ENCODE results near the gene ARHGEF16.

The ARHGEF16 gene

GRCh38 chr1:3439346-3440299 is 14.8 kb upstream of the ARHGEF16 start:
- no peak for DNase-seq

- no peak for DNase-seq
Observed at GRCh38 chr1:3440300-3440681, 14.2 kb upstream of the ARHGEF16 start.

DNA sequence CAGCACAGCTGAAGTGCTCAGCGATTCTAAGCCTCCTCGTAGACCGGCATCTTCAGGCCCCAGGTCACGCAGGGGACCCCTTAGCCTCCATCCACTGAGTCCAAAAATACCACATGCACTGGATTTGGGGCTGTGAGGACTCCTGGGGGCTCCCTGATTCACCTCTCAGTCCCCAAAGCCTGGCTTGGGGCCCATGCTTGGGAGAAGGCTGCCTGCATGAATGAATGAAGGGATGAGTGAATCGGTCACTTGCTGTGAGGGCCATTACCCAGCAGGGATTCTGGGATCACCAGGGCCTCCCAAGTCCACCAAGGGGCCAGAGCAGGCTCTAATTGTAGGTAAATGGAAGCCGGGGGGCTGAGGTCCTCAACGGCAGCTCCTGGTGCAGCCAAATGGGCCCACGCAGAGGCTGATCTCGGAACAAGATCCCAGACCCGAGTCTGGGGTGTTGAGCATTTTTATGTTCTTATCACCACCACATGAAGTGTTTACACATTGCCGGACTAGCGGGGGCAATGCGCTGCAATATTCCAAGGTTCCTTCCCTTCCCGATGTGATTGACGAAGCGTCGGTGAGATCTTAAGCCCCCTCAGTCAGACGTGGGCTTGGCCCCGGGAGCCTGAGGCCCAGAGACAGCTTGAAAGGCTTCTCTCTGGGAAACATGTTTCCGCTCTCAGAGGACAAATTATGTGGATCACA is 13.6 kb upstream of the ARHGEF16 start:
- DNase-seq = no peak

DNA sequence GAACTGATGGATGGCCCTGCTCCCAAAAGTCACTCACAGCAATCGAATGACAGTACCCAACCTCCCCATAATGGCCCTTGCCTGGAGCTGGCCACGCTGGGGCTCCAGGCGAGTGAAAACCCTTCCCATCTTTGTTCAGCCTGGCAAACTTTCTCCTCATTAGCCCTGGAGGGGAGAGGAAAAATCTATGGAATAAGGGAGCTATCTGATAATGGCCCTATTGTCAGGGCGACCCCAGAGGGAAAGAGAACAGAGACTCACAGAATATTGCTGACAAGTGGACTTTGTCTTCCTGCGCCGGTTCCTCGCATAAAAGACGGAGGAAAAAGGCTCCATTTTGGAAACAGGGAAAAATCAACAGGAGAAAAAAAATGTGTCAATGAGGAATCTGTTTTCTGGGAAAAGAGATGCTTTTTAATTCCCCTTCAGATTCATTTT is 13.0 kb upstream of the ARHGEF16 start:
- DNase-seq = no peak

DNA sequence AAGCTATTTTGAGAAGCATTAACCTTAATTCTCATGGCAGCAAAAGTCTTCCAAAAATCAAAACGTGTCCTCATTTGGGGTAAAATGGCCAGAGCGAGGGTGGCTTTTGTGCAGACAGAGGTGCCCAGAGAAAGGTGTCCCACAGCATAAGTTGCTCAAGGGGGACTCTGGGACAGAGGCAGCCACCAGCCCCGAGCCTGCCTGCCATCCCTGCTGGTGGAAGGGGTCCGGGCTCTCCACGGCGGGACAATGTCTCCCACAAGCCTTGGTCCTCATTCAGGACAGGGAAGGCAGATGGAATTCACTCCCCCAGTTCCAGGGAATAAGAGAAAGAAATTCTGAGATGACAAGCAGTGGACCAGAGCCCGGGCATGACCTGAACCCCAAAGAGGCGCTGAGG is 12.6 kb upstream of the ARHGEF16 start:
- DNase-seq = no peak

DNA sequence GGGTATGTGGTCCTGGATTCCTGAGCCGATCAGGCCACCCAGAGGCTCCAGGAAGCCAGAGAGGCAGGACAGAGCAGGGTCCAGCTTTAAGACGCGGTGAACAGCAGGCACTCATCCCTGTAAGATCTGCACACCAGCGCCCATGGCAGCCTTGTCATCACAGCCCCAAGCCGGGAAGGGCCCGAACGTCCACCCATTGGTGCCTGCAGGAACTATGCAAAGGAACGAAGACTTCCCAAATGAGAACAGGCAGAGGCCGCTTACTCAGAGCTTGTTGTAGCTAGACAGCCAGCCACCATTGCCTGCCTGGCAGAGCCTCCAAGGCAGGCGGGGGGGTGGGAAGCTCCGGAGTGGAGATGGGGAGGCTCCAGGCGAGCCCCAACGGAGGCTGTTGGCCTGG is 12.1 kb upstream of the ARHGEF16 start:
- no peak for DNase-seq

- DNase-seq = no peak
Observed at GRCh38 chr1:3442901-3443300, 11.6 kb upstream of the ARHGEF16 start.

DNA sequence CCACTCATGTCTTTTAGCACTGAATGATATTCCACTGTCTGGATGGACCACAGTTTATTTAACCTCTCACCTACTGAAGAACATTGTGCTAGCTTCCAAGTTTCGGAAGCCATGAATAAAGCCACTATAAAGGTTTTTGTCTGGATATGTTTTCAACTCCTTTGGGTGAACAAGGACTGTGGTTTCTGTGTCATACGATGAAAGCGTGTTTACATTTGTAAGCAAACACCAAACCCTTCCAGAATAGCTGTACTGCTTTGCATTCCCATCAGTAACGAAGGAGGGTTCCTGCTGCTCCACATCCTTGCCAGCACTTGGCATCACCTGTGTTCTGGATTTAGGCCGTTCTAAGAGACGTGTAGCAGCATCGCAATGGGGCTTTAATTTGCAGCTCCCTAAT is 10.7 kb upstream of the ARHGEF16 start:
- DNase-seq = no peak

DNA sequence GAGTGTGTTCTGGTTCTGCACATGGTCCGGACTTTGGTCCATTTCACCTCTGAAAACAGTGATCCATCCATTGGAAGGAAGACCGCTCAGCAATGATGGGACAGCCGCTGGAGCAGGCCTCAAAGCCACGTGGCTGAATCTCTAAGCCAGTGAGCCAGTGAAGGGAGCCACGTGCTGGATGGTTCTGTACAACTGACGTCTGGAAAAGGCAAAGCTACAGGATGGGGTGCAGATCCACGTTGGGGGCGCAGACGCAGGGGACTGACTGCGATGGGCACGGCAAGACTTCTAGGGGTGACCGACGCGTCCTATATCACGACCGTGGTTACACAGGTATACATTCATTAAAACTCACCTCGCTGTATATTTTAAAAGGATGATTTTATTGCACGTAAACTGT is 10.2 kb upstream of the ARHGEF16 start:
- DNase-seq = no peak

GRCh38 chr1:3444736-3445135 is 9.7 kb upstream of the ARHGEF16 start:
- no peak for DNase-seq

DNA sequence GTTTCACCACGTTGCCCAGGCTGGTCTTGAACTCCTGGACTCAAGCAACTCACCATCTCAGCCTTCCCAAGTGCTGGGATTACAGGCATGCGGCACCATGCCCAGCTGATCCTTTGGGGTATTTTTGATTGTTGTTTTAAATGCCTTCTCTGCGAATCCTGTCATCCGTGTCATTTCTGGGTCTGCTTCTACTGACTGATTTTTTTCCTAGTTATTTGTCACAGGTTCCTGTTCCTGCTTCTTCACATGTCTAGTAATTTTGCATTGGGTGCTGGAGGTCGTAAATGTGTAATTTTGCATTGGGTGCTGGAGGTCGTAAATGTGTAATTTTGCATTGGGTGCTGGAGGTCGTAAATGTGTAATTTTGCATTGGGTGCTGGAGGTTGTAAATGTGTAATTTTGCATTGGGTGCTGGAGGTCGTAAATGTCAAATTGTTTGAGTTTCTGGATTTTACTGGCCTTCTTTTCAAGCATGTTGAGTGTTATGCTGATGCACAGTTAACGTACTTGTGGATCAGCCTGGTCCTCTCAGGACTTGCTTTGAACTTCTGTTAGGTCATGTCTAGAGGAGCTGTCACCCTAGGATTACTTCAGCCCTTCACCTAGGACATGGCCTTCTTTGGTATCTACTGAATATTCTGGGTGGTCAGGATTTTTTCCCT is 4.1 kb upstream of the ARHGEF16 start:
- DNase-seq = no peak

GRCh38 chr1:3450983-3451382 is 3.5 kb upstream of the ARHGEF16 start:
- no peak for DNase-seq

DNA sequence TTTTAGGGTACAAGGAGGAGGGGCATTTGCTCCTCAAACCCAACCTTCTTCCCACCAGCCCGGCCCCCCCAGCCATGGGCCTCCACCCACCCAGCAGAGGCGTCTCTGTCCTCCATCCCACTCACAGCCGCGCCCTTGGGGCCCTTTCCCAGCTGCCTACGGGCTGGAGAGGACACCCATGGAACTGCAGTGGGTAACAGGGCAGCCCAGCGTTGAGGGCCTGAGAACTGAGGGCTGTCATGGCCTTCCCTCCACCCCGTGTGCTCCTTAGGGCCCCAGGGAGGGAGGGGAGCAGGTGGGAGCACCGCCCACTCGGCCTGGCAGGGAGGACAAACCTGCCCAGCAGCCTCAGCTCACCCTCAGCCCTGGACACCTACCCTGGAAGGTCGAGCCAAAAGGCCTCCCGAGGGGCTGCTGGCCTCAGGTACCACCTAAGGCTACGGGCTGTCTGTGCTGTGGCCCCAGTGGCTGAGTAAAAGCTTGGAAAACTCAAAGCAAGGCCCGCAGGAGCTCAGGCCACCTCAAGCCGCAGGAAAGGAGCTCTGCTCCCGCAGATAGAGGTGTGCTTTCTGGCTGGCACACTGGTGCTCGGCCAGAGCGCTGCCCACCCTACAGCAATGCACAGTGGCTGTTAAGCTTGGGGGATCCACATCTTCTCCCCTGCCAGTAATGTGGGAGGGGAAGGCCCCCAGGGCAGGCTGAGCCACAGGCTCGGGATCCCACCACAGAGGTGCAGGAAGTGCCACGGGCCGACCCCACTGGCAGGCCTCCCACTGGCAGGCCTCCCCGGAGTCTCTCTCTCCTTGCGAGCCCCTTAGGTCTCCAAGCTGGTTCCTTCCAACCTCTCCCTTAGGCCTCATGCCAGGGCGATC is 2.2 kb upstream of the ARHGEF16 start:
- no peak for DNase-seq

GRCh38 chr1:3452866-3453175 is 1.6 kb upstream of the ARHGEF16 start:
- no peak for DNase-seq

- no peak for DNase-seq
Observed at GRCh38 chr1:3453203-3453761, 1.2 kb upstream of the ARHGEF16 start.

DNA sequence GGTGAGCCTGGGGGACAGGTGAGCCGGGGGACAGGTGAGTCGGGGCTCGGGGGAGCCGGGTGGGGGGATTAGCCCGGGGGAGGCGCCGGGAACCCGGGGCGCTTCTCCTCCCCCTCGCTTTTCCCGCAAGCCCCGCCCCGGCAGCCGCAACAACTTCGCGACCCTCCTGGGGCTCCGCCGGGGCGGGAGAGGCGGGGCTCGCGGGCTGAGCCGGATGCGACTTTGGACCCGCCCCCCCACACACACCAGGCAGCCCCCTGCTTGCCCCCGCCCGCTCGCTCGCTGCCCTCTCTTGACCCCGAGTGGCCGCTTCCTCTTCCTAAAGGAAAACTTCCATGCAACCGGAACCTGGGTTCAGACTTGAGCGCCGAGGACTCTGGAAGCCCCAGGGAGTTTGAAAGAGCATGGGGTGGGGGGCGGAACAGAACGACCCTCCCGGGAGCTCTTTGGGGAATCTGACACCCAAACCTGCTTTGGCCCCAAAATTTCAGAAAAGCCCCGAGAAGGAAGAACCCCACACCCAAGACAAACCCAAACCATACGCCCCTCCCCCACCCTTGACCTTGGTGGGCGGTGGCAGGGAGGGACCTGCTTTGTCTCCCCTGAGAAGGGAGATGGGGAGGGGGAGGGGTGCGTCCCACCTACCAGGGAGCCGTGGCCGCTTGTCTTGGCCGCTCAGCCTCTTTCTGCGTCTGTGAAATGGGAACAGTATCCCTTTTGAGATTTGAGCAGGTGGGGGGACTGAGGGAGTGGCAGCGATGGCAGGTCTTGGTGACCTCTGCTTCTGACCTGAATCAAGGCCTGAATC is 550 bp downstream of the ARHGEF16 start:
- DNase-seq = no peak

DNA sequence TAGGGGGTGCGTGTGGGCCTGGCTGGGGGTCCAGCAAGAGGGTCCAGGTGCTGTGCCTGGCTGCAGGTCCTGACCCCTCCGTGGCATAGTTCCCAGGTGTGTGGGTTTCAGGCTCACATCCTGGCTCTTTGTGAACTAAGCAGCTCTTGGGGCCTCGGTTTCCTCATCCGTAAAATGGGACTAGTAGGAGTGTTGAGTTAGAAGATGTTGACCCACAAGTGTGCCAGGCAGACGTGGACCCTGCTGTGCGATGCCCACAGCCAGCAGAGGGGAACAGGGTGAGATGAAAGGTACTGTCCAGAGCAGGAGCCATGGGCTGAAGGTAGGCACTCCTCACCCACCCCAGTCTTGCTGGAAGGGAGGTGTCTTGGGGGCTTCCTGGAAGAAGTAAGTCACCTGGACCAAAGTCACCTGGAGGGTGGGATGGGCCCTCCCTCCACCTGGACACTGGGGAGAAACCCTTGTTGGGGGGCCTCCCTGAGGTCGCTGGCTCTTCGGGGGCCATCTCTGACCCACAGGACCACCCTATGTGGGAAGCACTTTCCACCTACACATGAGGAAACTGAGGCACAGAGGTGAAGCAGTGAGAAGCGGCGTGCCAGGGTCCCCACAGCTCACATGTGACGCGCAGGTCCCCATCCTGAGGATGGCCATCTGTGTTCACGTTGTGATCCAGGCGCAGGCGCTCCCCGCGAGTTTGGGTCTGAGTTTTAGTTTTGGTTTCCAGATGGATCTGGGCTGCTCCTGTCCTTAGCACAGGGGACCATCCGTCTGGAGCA is 1.4 kb downstream of the ARHGEF16 start:
- no peak for DNase-seq

GRCh38 chr1:3456449-3456963 is 2.0 kb downstream of the ARHGEF16 start:
- no peak for DNase-seq

DNA sequence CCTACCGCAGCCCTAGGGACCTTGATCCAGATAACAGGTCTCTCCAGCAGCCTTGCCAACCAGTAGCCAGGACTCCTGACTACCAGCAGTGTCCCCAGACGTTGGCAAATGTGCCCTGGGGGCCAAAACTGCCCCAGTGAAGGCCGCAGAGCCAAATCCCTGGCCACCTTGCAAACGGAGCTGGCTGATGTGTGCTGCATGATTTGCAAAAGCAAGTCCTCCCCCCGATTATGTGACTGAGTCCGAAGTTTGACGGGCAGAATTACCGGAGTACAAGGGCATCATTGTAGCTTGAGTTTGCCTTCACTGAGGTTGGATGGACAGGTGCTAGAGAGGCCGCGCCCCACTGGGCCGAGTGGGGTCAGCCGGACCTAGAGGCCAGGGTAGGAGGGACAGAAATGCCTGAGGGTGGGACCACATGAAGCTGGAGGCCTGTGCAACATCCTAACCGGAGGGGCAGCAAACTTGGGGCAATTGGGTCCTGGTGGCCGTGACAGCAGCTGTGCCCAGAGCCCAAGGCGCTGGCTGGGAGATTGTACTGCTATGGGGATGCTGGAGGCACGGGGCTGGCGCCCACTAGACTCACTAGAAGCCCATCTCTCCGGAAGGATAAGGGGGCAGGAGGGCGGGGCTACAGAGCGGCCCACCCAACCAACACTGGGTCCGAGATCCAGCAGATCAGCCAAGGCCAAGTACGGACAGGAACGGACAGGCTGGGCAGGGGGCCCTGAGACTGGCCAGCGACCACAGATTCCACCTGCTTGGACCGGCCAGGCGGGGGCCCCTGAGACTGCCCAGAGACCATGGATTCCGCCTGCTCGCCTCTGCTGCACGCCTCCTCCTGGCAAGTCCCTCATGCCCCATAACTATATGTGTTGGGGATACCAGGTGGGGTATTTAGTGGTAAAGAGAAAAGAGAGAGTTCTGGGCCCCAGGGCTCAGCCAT is 2.8 kb downstream of the ARHGEF16 start:
- DNase-seq = no peak

All from NCI-H446 treated with DMSO at 0.1 percent for 48 hours (cell line).